HL-60 (cell line): ENCODE measurements around the gene PDZD4.

Experiments
- DNase-seq, 2 experiments: peaks; one replicate each; pipeline ENCODE4 v3.0.0-alpha.2; 2010 to 2020; ENCODE audit warnings: low read depth in 1 of 2, low spot score in 1 of 2
- H3K27ac ChIP-seq: fragments of 250-450 bp; sonication (Bioruptor Pico); replicated peaks from 2 replicates; pipeline ENCODE4 v1.5.1; 2020; ENCODE audit warnings: mild to moderate bottlenecking, moderate library complexity
- H3K27me3 ChIP-seq: fragments of 250-450 bp; sonication (Bioruptor Pico); 2 replicates; pipeline ENCODE4 v1.5.1; 2021; ENCODE audit warnings: mild to moderate bottlenecking, moderate library complexity; ENCODE audit not compliant: insufficient read depth, poor library complexity, severe bottlenecking
- H3K4me3 ChIP-seq: replicated peaks from 2 replicates; pipeline ENCODE4 v1.5.1; 2011; ENCODE audit warnings: mild to moderate bottlenecking, control low read depth, low read length; ENCODE audit not compliant: insufficient read depth
- GABPA ChIP-seq: IDR thresholded peaks from 2 replicates; pipeline ENCODE4 v1.6.1; 2012; ENCODE audit warnings: low read depth
- POLR2AphosphoS5 ChIP-seq: IDR thresholded peaks from 2 replicates; pipeline ENCODE4 v1.6.1; 2012; ENCODE audit warnings: low read depth
- SPI1 ChIP-seq: IDR thresholded peaks from 2 replicates; pipeline ENCODE4 v1.6.1; 2012; ENCODE audit warnings: low read depth, mild to moderate bottlenecking, borderline replicate concordance
- TF ChIP-seq, protein P1 (sequence below): IDR thresholded peaks from 2 replicates; pipeline ENCODE4 v1.6.1; 2012; ENCODE audit warnings: low read depth; ENCODE audit not compliant: insufficient replicate concordance
- TF ChIP-seq, protein P2 (sequence below): IDR thresholded peaks from one replicate; pipeline ENCODE4 v1.5.1; 2011; ENCODE audit warnings: low read length, control low read depth, inconsistent platforms; ENCODE audit not compliant: insufficient read depth

PDZD4 gene

DNA sequence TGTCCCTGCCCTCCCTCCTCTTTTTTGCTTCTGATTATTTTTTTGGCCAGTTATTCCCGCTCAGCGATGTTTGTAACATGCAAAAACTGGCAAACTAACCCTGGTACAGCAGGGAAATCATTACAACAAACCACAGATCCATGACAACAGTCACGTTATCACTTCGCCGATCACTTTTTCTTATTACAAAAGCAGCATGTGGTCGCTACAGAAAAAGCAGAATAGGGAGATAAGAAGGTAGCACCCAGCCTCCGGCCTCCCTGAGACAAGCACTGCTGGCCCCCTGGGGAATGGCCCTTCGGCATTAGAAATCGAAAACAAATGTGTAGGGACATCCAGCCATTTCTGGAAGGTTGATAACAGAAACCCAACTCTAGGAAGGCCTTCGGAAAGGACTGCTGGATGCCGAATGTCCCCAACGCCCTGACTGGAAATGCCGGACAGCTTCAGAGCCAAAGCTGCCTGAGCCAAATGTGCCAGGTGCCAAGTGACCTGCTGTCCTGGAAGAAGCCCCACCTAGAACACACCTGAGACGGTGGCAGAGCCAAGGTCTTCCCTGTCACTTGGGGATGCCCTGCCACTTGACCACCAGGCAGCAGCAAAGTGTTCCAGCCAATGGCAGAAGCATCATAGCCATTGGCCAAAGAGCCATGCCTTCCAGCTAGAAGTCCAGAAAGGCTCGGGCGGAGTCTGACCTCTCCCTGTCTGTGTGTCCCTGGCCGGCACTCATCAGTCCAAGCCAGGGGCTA, 39.1 kb downstream of the PDZD4 start:
- no peak overlapping the region for H3K27ac ChIP-seq
- no peaks in the 10 kb centered on the region for H3K27me3 ChIP-seq
- no peak for DNase-seq
- H3K4me3 ChIP-seq, result no peak overlapping the region
- TF ChIP-seq GABPA (no peak), SPI1 (no peak), POLR2AphosphoS5 (no peak)
- TF ChIP-seq, protein P1, sequence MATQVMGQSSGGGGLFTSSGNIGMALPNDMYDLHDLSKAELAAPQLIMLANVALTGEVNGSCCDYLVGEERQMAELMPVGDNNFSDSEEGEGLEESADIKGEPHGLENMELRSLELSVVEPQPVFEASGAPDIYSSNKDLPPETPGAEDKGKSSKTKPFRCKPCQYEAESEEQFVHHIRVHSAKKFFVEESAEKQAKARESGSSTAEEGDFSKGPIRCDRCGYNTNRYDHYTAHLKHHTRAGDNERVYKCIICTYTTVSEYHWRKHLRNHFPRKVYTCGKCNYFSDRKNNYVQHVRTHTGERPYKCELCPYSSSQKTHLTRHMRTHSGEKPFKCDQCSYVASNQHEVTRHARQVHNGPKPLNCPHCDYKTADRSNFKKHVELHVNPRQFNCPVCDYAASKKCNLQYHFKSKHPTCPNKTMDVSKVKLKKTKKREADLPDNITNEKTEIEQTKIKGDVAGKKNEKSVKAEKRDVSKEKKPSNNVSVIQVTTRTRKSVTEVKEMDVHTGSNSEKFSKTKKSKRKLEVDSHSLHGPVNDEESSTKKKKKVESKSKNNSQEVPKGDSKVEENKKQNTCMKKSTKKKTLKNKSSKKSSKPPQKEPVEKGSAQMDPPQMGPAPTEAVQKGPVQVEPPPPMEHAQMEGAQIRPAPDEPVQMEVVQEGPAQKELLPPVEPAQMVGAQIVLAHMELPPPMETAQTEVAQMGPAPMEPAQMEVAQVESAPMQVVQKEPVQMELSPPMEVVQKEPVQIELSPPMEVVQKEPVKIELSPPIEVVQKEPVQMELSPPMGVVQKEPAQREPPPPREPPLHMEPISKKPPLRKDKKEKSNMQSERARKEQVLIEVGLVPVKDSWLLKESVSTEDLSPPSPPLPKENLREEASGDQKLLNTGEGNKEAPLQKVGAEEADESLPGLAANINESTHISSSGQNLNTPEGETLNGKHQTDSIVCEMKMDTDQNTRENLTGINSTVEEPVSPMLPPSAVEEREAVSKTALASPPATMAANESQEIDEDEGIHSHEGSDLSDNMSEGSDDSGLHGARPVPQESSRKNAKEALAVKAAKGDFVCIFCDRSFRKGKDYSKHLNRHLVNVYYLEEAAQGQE, result no peak
- TF ChIP-seq, protein P2, sequence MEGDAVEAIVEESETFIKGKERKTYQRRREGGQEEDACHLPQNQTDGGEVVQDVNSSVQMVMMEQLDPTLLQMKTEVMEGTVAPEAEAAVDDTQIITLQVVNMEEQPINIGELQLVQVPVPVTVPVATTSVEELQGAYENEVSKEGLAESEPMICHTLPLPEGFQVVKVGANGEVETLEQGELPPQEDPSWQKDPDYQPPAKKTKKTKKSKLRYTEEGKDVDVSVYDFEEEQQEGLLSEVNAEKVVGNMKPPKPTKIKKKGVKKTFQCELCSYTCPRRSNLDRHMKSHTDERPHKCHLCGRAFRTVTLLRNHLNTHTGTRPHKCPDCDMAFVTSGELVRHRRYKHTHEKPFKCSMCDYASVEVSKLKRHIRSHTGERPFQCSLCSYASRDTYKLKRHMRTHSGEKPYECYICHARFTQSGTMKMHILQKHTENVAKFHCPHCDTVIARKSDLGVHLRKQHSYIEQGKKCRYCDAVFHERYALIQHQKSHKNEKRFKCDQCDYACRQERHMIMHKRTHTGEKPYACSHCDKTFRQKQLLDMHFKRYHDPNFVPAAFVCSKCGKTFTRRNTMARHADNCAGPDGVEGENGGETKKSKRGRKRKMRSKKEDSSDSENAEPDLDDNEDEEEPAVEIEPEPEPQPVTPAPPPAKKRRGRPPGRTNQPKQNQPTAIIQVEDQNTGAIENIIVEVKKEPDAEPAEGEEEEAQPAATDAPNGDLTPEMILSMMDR, result no peak

DNA sequence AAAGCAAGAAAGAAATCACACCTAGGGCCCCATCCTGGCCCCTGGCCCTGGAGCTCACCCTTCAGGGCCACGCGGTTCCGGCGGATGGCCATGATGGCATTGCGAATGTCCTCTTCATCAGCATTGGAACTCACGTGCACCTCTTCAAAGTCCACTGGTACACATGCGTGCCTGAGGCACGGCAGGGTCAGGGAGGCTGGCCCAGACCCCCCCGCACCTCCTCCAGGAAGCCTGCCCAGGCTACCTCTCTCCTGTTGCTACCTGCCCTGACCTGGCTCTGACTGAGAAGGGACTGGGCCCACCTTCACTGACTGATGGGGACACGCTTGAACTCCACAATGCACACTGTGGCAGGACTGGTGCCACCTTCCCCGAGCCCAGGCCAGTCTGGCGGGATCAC, 40.7 kb downstream of the PDZD4 start:
- no peak overlapping the region for H3K4me3 ChIP-seq
- H3K27ac ChIP-seq, result no peak overlapping the region
- DNase-seq, result no peak
- no peaks in the 10 kb centered on the region for H3K27me3 ChIP-seq
- TF ChIP-seq, protein P1, result no peak
- TF ChIP-seq POLR2AphosphoS5 (no peak), SPI1 (no peak), GABPA (no peak)
- TF ChIP-seq, protein P2, result no peak

DNA sequence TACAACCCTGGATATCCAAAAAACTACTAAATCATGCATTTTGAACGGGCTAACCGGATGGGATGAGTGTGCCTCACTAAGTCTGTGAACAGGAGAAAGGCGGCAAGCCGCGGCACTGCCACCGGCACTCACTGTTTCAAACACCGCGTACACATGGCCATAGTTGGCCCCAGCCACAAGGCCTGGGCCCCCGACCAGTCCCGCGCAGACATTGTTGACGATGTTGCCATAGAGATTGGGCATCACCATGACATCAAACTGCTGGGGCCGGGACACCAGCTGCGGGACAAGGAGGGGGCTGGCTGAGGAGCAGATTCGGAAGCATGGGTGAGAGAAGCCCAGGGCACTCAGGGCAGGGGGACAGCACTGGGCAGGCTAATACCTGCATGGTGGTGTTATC, 43.7 kb downstream of the PDZD4 start:
- Histone ChIP-seq H3K27me3 (no peaks in the 10 kb centered on the region), H3K27ac (no peak overlapping the region), H3K4me3 (no peak overlapping the region)
- DNase-seq, result no peak
- TF ChIP-seq, protein P1, result no peak
- TF ChIP-seq, protein P2, result no peak
- TF ChIP-seq GABPA, result no peak
- no peak for TF ChIP-seq SPI1
- no peak for TF ChIP-seq POLR2AphosphoS5
